HEK293T (cell line): ENCODE measurements around the gene CAPN6.

ENCODE experiments used
- BHLHE40 ChIP-seq: fragments of 450-650 bp; IDR thresholded peaks from 2 replicates; pipeline ENCODE4 v1.6.1; 2016; ENCODE audit warnings: mild to moderate bottlenecking, moderate library complexity, borderline replicate concordance
- ELF4 ChIP-seq: fragments of 450-650 bp; IDR thresholded peaks from 2 replicates; pipeline ENCODE4 v1.6.1; 2017; ENCODE audit warnings: antibody characterized with exemption
- FOXM1 ChIP-seq: fragments of 450-650 bp; IDR thresholded peaks from 2 replicates; pipeline ENCODE4 v1.6.1; 2017; ENCODE audit warnings: mild to moderate bottlenecking, borderline replicate concordance
- LEF1 ChIP-seq: fragments of 450-650 bp; IDR thresholded peaks from 2 replicates; pipeline ENCODE4 v1.6.1; 2017; ENCODE audit warnings: mild to moderate bottlenecking, borderline replicate concordance
- SP1 ChIP-seq: fragments of 450-650 bp; IDR thresholded peaks from 2 replicates; pipeline ENCODE4 v1.6.1; 2017

DNA sequence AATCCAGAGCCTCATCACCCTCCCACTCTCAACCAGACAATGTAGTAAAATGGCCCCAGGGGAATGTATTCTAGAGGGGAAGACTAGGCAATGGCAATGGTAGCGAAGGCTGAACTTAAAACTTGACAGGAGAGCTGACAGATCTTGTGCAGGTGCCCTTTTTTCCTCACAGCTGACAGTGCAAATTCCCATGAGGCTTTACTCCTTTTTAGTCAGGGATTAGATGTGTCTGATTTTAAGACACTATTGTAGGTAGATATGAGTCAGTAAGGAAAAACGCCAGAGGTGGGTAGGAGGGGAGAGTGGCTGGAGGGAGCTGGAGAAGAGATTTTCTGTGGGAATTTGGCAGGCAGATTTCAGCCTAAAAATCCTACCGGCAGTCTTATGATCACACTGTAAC lies 10.7 kb downstream of the CAPN6 start:
- TF ChIP-seq ELF4, result no peak
- no peak for TF ChIP-seq FOXM1
- no peak for TF ChIP-seq BHLHE40
- TF ChIP-seq SP1, result no peak
- TF ChIP-seq LEF1, result no peak
